ENCODE measurements around the gene TMEM181.

DNA sequence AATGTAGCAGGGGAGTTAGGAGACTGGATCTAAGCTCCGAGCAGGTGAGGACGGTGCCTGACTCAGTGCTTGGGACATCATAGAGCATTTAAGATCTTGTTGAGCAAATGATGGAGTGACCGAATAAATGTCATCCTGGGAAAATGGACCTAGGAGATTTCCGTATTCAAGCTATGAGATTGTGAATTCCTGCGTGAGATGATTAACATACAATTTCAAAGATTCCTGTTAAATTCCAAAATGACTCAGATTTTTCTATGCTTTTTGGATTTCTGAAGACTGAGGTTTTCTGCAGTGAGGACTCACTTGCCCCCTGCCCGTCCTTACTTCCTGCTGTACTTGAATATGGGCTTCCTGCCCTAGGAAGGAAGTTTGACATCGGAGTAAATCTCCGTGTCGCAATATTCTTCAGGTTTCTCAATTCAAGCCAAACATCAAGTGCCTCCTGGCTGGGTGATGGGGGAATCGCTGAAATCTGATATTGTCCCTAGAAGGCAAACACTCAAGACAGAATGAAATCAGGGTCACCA, 95.1 kb downstream of the TMEM181 start:
- TF ChIP-seq, protein P1, sequence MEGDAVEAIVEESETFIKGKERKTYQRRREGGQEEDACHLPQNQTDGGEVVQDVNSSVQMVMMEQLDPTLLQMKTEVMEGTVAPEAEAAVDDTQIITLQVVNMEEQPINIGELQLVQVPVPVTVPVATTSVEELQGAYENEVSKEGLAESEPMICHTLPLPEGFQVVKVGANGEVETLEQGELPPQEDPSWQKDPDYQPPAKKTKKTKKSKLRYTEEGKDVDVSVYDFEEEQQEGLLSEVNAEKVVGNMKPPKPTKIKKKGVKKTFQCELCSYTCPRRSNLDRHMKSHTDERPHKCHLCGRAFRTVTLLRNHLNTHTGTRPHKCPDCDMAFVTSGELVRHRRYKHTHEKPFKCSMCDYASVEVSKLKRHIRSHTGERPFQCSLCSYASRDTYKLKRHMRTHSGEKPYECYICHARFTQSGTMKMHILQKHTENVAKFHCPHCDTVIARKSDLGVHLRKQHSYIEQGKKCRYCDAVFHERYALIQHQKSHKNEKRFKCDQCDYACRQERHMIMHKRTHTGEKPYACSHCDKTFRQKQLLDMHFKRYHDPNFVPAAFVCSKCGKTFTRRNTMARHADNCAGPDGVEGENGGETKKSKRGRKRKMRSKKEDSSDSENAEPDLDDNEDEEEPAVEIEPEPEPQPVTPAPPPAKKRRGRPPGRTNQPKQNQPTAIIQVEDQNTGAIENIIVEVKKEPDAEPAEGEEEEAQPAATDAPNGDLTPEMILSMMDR (IDR thresholded peaks at IDR 0.05; ENCODE audit: insufficient read depth, low read length, poor library complexity, severe bottlenecking), result no peak
- TF ChIP-seq EZH2phosphoT487 (conservative IDR thresholded peaks at IDR 0.05; ENCODE audit: low read length), result no peak

Measured in SU-DHL-6 (cell line).